ENCODE results near the gene TRIM37.

The TRIM37 gene

GRCh38 chr17:59046192-59046591 is 60.5 kb downstream of the TRIM37 start:
- ChIA-PET POLR2A (no interaction called here), CTCF (interaction anchor here (0.7 kb wide), 2 partner anchors 265 to 352 kb away, joined by 3 read pairs; no protein-coding TSS in a partner anchor)
- Histone ChIP-seq H3K36me3 (ENCODE audit: control insufficient read depth in 2 of 2, insufficient read depth in 1 of 2, low read length in 2 of 2) (peaks cover 69 to 74% of the 10 kb centered on the region in 2 experiments), H3K9me3 (ENCODE audit: control insufficient read depth, insufficient read depth, low read depth, low read length) (no peaks in the 10 kb centered on the region), H3K4me1 (ENCODE audit: control insufficient read depth, insufficient read depth, low read length) (no peaks in the 10 kb centered on the region), H3K4me3 (ENCODE audit: low read depth, low read length) (no peak overlapping the region), H3K27ac (ENCODE audit: extremely low read depth, low read depth, low read length) (no peak overlapping the region)
- TF ChIP-seq ZNF768 (tag by site-specific recombination; IDR thresholded peaks at IDR 0.05) (no peak), YY2 (tag by site-specific recombination; IDR thresholded peaks at IDR 0.05) (no peak), ZNF530 (tag by site-specific recombination; IDR thresholded peaks at IDR 0.05; ENCODE audit: low read depth) (no peak)

GRCh38 chr17:59038734-59039133 is 67.9 kb downstream of the TRIM37 start:
- Histone ChIP-seq H3K9me3 (ENCODE audit: control insufficient read depth, insufficient read depth, low read depth, low read length) (no peaks in the 10 kb centered on the region), H3K27ac (ENCODE audit: extremely low read depth, low read depth, low read length) (no peak overlapping the region), H3K4me1 (ENCODE audit: control insufficient read depth, insufficient read depth, low read length) (no peaks in the 10 kb centered on the region), H3K36me3 (ENCODE audit: control insufficient read depth in 2 of 2, insufficient read depth in 1 of 2, low read length in 2 of 2) (peaks cover 58 to 68% of the 10 kb centered on the region in 2 experiments), H3K4me3 (ENCODE audit: low read depth, low read length) (no peak overlapping the region)
- ChIA-PET CTCF (interaction anchor here (1.1 kb wide), 1 partner anchor 9 kb away, joined by 3 read pairs; no protein-coding TSS in a partner anchor), POLR2A (interaction anchor here (0.6 kb wide), 1 partner anchor 35 kb away, joined by 7 read pairs; no protein-coding TSS in a partner anchor)
- TF ChIP-seq TSHZ1 (tag by site-specific recombination; IDR thresholded peaks at IDR 0.05; ENCODE audit: borderline replicate concordance) (no peak), ZNF157 (tag by site-specific recombination; IDR thresholded peaks at IDR 0.05) (no peak), ZNF302 (tag by site-specific recombination; IDR thresholded peaks at IDR 0.05; ENCODE audit: low read depth) (no peak), ZNF555 (tag by site-specific recombination; conservative IDR thresholded peaks at IDR 0.05) (no peak), ZNF2 (tag by site-specific recombination; IDR thresholded peaks at IDR 0.05) (no peak), IKZF3 (tag by site-specific recombination; IDR thresholded peaks at IDR 0.05) (no peak), ZFHX2 (tag by site-specific recombination; conservative IDR thresholded peaks at IDR 0.05) (no peak), ZNF488 (tag by site-specific recombination; IDR thresholded peaks at IDR 0.05) (no peak), ZBTB26 (tag by site-specific recombination; optimal IDR thresholded peaks at IDR 0.05) (no peak), ZNF155 (tag by site-specific recombination; IDR thresholded peaks at IDR 0.05) (no peak), PATZ1 (tag by site-specific recombination; IDR thresholded peaks at IDR 0.05) (no peak), ZNF776 (tag by site-specific recombination; IDR thresholded peaks at IDR 0.05; ENCODE audit: borderline replicate concordance) (no peak), ZNF830 (tag by site-specific recombination; IDR thresholded peaks at IDR 0.05; ENCODE audit: low read depth) (no peak), ZNF621 (tag by site-specific recombination; IDR thresholded peaks at IDR 0.05) (no peak), SP7 (tag by site-specific recombination; IDR thresholded peaks at IDR 0.05) (no peak), ZSCAN5A (tag by site-specific recombination; IDR thresholded peaks at IDR 0.05) (no peak), ZFP41 (tag by site-specific recombination; IDR thresholded peaks at IDR 0.05; ENCODE audit: borderline replicate concordance) (no peak), HOXA7 (CRISPR knock-in tag; IDR thresholded peaks at IDR 0.05; ENCODE audit: borderline replicate concordance) (no peak), ZNF473 (tag by site-specific recombination; IDR thresholded peaks at IDR 0.05) (no peak), REPIN1 (tag by site-specific recombination; IDR thresholded peaks at IDR 0.05; ENCODE audit: low read depth) (no peak)
